ENCODE results near the gene SV2B.

The SV2B gene

DNA sequence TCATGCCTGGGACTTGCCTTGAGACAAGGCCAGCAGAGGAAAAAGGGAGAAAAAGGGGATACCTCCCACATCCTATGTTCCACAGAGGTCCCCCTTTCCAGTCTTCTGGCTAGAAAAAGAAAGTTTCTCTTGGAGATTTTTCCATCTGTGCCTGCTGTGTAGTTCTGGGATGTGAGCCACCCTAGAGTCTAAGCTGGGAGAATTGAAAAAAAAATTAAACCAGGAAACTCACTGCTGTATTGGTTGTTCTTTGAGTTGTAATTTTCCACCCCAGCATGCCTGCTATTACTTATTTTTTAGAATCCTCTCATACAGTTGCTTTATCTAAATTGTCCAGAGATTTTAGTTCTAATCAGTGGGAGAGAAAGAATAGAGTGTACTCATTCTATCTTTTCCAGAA, 68.4 kb downstream of the SV2B start:
- H3K27ac ChIP-seq (replicated peaks), result no peak overlapping the region
- H3K4me3 ChIP-seq (replicated peaks; ENCODE audit: insufficient read depth, low read length), result no peak overlapping the region
- no peaks in the 10 kb centered on the region for H3K27me3 ChIP-seq (ENCODE audit: insufficient read depth, poor library complexity, severe bottlenecking)
- TF ChIP-seq, protein P1, sequence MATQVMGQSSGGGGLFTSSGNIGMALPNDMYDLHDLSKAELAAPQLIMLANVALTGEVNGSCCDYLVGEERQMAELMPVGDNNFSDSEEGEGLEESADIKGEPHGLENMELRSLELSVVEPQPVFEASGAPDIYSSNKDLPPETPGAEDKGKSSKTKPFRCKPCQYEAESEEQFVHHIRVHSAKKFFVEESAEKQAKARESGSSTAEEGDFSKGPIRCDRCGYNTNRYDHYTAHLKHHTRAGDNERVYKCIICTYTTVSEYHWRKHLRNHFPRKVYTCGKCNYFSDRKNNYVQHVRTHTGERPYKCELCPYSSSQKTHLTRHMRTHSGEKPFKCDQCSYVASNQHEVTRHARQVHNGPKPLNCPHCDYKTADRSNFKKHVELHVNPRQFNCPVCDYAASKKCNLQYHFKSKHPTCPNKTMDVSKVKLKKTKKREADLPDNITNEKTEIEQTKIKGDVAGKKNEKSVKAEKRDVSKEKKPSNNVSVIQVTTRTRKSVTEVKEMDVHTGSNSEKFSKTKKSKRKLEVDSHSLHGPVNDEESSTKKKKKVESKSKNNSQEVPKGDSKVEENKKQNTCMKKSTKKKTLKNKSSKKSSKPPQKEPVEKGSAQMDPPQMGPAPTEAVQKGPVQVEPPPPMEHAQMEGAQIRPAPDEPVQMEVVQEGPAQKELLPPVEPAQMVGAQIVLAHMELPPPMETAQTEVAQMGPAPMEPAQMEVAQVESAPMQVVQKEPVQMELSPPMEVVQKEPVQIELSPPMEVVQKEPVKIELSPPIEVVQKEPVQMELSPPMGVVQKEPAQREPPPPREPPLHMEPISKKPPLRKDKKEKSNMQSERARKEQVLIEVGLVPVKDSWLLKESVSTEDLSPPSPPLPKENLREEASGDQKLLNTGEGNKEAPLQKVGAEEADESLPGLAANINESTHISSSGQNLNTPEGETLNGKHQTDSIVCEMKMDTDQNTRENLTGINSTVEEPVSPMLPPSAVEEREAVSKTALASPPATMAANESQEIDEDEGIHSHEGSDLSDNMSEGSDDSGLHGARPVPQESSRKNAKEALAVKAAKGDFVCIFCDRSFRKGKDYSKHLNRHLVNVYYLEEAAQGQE (IDR thresholded peaks at IDR 0.05; ENCODE audit: insufficient replicate concordance, low read depth), result no peak
- no peak for TF ChIP-seq POLR2AphosphoS5 (IDR thresholded peaks at IDR 0.05; ENCODE audit: low read depth)
- no peak for TF ChIP-seq GABPA (IDR thresholded peaks at IDR 0.05; ENCODE audit: low read depth)
- TF ChIP-seq, protein P2, sequence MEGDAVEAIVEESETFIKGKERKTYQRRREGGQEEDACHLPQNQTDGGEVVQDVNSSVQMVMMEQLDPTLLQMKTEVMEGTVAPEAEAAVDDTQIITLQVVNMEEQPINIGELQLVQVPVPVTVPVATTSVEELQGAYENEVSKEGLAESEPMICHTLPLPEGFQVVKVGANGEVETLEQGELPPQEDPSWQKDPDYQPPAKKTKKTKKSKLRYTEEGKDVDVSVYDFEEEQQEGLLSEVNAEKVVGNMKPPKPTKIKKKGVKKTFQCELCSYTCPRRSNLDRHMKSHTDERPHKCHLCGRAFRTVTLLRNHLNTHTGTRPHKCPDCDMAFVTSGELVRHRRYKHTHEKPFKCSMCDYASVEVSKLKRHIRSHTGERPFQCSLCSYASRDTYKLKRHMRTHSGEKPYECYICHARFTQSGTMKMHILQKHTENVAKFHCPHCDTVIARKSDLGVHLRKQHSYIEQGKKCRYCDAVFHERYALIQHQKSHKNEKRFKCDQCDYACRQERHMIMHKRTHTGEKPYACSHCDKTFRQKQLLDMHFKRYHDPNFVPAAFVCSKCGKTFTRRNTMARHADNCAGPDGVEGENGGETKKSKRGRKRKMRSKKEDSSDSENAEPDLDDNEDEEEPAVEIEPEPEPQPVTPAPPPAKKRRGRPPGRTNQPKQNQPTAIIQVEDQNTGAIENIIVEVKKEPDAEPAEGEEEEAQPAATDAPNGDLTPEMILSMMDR (IDR thresholded peaks at IDR 0.05; ENCODE audit: insufficient read depth, low read length), result no peak
- no peak for TF ChIP-seq SPI1 (IDR thresholded peaks at IDR 0.05; ENCODE audit: borderline replicate concordance, low read depth)
- no peak for DNase-seq (ENCODE audit: low read depth in 1 of 2, low spot score in 1 of 2)

DNA sequence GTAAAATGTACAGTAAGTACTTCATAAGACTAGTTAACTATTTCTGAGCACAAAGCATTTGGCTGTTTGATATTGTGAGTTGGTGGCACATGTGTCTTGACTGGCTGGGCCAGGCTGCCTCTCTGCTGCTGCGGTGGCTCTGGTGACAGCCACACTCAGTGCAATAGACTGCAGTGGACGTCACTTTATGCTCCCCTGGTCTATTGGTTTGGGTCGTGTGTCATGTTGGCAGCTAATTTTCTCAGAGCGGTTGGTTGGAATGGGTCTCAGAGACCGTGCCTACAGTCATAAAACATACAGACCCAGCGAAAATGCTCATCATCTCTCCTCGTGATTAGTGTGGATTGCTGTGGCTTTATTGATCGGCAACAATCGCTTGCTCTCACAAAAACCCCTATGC, 71.3 kb downstream of the SV2B start:
- H3K4me3 ChIP-seq (replicated peaks; ENCODE audit: insufficient read depth, low read length), result no peak overlapping the region
- H3K27ac ChIP-seq (replicated peaks), result no peak overlapping the region
- TF ChIP-seq SPI1 (IDR thresholded peaks at IDR 0.05; ENCODE audit: borderline replicate concordance, low read depth) (no peak), POLR2AphosphoS5 (IDR thresholded peaks at IDR 0.05; ENCODE audit: low read depth) (no peak), GABPA (IDR thresholded peaks at IDR 0.05; ENCODE audit: low read depth) (no peak)
- TF ChIP-seq, protein P2 (IDR thresholded peaks at IDR 0.05; ENCODE audit: insufficient read depth, low read length), result no peak
- TF ChIP-seq, protein P1 (IDR thresholded peaks at IDR 0.05; ENCODE audit: insufficient replicate concordance, low read depth), result no peak
- DNase-seq (ENCODE audit: low read depth in 1 of 2, low spot score in 1 of 2), result no peak
- no peaks in the 10 kb centered on the region for H3K27me3 ChIP-seq (ENCODE audit: insufficient read depth, poor library complexity, severe bottlenecking)

DNA sequence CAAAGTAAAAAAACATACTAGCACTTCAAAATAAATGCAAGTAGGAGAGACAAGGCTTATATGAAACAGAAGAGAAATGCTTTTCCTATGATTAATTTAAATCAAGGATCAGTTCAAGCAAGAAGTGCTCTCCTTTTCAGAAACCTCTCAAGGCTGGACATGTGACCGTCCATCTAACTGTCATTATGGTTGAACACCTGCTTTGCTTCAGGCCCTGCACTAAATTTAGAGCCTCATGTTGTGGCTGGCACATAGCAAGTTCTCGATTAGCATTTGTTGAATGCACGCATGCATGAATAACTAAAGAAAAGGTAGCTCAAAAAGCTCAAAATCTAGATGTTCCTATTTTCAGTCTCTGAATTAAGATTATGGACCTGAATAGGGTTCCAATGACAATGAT, 82.0 kb downstream of the SV2B start:
- TF ChIP-seq POLR2AphosphoS5 (IDR thresholded peaks at IDR 0.05; ENCODE audit: low read depth) (no peak), SPI1 (IDR thresholded peaks at IDR 0.05; ENCODE audit: borderline replicate concordance, low read depth) (no peak), GABPA (IDR thresholded peaks at IDR 0.05; ENCODE audit: low read depth) (no peak)
- TF ChIP-seq, protein P1 (IDR thresholded peaks at IDR 0.05; ENCODE audit: insufficient replicate concordance, low read depth), result no peak
- TF ChIP-seq, protein P2 (IDR thresholded peaks at IDR 0.05; ENCODE audit: insufficient read depth, low read length), result no peak
- no peak for DNase-seq (ENCODE audit: low read depth in 1 of 2, low spot score in 1 of 2)
- Histone ChIP-seq H3K27me3 (ENCODE audit: insufficient read depth, poor library complexity, severe bottlenecking) (peaks cover 10% of the 10 kb centered on the region), H3K4me3 (replicated peaks; ENCODE audit: insufficient read depth, low read length) (no peak overlapping the region), H3K27ac (replicated peaks) (no peak overlapping the region)

Measured in HL-60 (cell line).